Osteocyte (in vitro differentiated cells): ENCODE measurements around the gene MYO18B. TPM values are rescaled to one million over a fixed set of nuclear protein-coding genes. Genes with fewer than 3 reads are reported as not detected.

Experiments used
- DNase-seq: peaks from one replicate; pipeline ENCODE4 v3.0.0; 2021; ENCODE audit warnings: mixed read lengths; ENCODE audit not compliant: unreplicated experiment; ENCODE audit errors: extremely low spot score
- H3K27ac Mint-ChIP-seq: one replicate; pipeline ENCODE4 v1.8.0; 2021; ENCODE audit warnings: mild to moderate bottlenecking, mixed read lengths; ENCODE audit not compliant: unreplicated experiment
- H3K27me3 Mint-ChIP-seq: one replicate; pipeline ENCODE4 v1.8.0; 2021; ENCODE audit warnings: mixed read lengths; ENCODE audit not compliant: unreplicated experiment
- H3K36me3 Mint-ChIP-seq: one replicate; pipeline ENCODE4 v1.8.0; 2021; ENCODE audit warnings: mixed read lengths; ENCODE audit not compliant: unreplicated experiment
- H3K4me1 Mint-ChIP-seq: one replicate; pipeline ENCODE4 v1.8.0; 2021; ENCODE audit warnings: mixed read lengths; ENCODE audit not compliant: unreplicated experiment
- H3K4me3 Mint-ChIP-seq: one replicate; pipeline ENCODE4 v1.8.0; 2021; ENCODE audit warnings: mild to moderate bottlenecking, moderate library complexity, mixed read lengths; ENCODE audit not compliant: unreplicated experiment
- H3K9me3 Mint-ChIP-seq: one replicate; pipeline ENCODE4 v1.8.0; 2021; ENCODE audit warnings: mixed read lengths; ENCODE audit not compliant: unreplicated experiment
- CTCF ChIP-seq: fragments of 200-600 bp; sonication (generic); IDR thresholded peaks from 2 replicates; pipeline ENCODE4 v1.5.0; 2021; ENCODE audit warnings: antibody characterized with exemption, mild to moderate bottlenecking, moderate library complexity
- total RNA-seq: library from RNA; stranded (reverse); gene quantifications from 2 replicates; pipeline ENCODE4 v1.2.1, GENCODE V29; 2021

MYO18B gene
- total RNA-seq, 1 donor from 2014 or later = not detected

- TF ChIP-seq CTCF = no peak
- Mint-ChIP-seq H3K36me3 (no peaks in the 10 kb centered on the region), H3K27ac (no peak overlapping the region), H3K27me3 (peaks cover 3% of the 10 kb centered on the region), H3K9me3 (no peaks in the 10 kb centered on the region), H3K4me3 (no peak overlapping the region), H3K4me1 (no peaks in the 10 kb centered on the region)
- DNase-seq = peak; percentile 73
Measured at GRCh38 chr22:25844601-25845000, 102.6 kb downstream of the MYO18B start.

- Mint-ChIP-seq H3K27ac (no peak overlapping the region), H3K27me3 (no peaks in the 10 kb centered on the region), H3K36me3 (no peaks in the 10 kb centered on the region), H3K4me1 (no peaks in the 10 kb centered on the region), H3K9me3 (no peaks in the 10 kb centered on the region), H3K4me3 (no peak overlapping the region)
- TF ChIP-seq CTCF = no peak
- no peak for DNase-seq
Measured at GRCh38 chr22:25845985-25846745, 104.2 kb downstream of the MYO18B start.

- no peaks in the 10 kb centered on the region for H3K27me3 Mint-ChIP-seq
- DNase-seq = no peak
- no peaks in the 10 kb centered on the region for H3K36me3 Mint-ChIP-seq
- H3K9me3 Mint-ChIP-seq = no peaks in the 10 kb centered on the region
- no peak overlapping the region for H3K27ac Mint-ChIP-seq
- no peaks in the 10 kb centered on the region for H3K4me1 Mint-ChIP-seq
- TF ChIP-seq CTCF = no peak
- no peak overlapping the region for H3K4me3 Mint-ChIP-seq
Measured at GRCh38 chr22:25847451-25847850, 105.5 kb downstream of the MYO18B start.

- no peak overlapping the region for H3K4me3 Mint-ChIP-seq
- H3K27me3 Mint-ChIP-seq = no peaks in the 10 kb centered on the region
- DNase-seq = no peak
- H3K4me1 Mint-ChIP-seq = no peaks in the 10 kb centered on the region
- H3K27ac Mint-ChIP-seq = no peak overlapping the region
- TF ChIP-seq CTCF = no peak
- H3K9me3 Mint-ChIP-seq = no peaks in the 10 kb centered on the region
- no peaks in the 10 kb centered on the region for H3K36me3 Mint-ChIP-seq
Measured at GRCh38 chr22:25848954-25849353, 107.0 kb downstream of the MYO18B start.

GRCh38 chr22:25849522-25849921, 107.5 kb downstream of the MYO18B start:
- DNase-seq = no peak
- Mint-ChIP-seq H3K9me3 (no peaks in the 10 kb centered on the region), H3K27me3 (no peaks in the 10 kb centered on the region), H3K27ac (no peak overlapping the region), H3K36me3 (no peaks in the 10 kb centered on the region), H3K4me3 (no peak overlapping the region), H3K4me1 (no peaks in the 10 kb centered on the region)
- TF ChIP-seq CTCF = no peak
